ENCODE results near the gene KIF5A.

- no peak for TF ChIP-seq CTCF (IDR thresholded peaks at IDR 0.05; ENCODE audit: low read length)
- TF ChIP-seq EZH2 (IDR thresholded peaks at IDR 0.05; ENCODE audit: borderline replicate concordance, low read length): no peak
These were observed 28.3 kb downstream of the KIF5A start for GRCh38 chr12:57577981-57578758.

Measured in OCI-LY1 (cell line).